Measurements from ENCODE around the gene RAB3IL1. TPM values are rescaled to one million over a fixed set of nuclear protein-coding genes. Genes with fewer than 3 reads are reported as not detected.

RAB3IL1 gene
- total and polyA plus RNA-seq, 8 donors: 0.58 to 13.3 (median 10.1) TPM; not detected in 1

DNA sequence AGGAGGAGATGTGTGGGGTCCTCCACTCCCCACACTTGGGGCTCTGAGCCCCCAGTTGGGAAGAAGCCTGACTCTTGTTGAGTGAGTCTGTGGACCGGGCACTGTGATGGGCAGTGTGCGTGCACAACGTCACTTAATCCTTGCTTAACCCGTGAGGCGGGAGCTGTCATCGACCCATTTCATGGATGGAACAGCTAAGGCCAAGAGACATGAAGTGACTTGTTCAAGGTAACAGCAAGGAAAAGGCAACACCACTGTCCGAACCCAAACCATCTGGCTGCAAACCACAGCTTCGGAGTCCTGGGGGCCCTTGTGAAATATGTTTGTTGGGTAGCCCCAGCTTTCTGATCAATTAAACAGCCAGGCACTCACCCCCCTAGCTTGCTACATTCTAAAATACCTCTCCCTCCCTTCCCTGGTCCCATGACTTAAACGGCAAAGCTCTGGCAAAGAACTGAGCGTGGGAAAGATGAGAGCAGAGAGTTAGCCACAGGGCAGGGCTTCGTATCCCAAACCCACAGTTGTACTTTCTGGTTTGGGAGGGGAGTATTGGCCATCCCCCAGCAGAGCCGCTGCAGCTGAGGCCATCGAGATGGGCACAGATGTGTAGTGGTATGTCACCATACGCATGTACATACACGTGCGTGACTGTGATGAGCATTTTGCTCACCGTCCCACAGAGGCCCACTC, 63.0 kb downstream of the RAB3IL1 start:
- intact Hi-C loops (cut with DNase I; ENCODE audit: low total_unique reads): no loop called here
- Histone ChIP-seq H3K27me3 (no peaks in the 10 kb centered on the region), H3K36me3 (peaks cover 0 to 71% (median 17%) of the 10 kb centered on the region in 4 donors), H3K4me1 (no peaks in the 10 kb centered on the region), H3K27ac (no peak overlapping the region), H3K4me3 (no peak overlapping the region), H3K9me3 (no peaks in the 10 kb centered on the region)
- TF ChIP-seq POLR2AphosphoS5 (IDR thresholded peaks at IDR 0.05) (no peak), POLR2A (IDR thresholded peaks at IDR 0.05) (no peak), EP300 (IDR thresholded peaks at IDR 0.05) (no peak)
- TF ChIP-seq, protein P1, sequence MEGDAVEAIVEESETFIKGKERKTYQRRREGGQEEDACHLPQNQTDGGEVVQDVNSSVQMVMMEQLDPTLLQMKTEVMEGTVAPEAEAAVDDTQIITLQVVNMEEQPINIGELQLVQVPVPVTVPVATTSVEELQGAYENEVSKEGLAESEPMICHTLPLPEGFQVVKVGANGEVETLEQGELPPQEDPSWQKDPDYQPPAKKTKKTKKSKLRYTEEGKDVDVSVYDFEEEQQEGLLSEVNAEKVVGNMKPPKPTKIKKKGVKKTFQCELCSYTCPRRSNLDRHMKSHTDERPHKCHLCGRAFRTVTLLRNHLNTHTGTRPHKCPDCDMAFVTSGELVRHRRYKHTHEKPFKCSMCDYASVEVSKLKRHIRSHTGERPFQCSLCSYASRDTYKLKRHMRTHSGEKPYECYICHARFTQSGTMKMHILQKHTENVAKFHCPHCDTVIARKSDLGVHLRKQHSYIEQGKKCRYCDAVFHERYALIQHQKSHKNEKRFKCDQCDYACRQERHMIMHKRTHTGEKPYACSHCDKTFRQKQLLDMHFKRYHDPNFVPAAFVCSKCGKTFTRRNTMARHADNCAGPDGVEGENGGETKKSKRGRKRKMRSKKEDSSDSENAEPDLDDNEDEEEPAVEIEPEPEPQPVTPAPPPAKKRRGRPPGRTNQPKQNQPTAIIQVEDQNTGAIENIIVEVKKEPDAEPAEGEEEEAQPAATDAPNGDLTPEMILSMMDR (IDR thresholded peaks at IDR 0.05): no peak
- WGBS, 5 donors: 89 to 94% (median 93%) methylated on average over 12 to 17 of the region's 17 CpGs
- no peak for DNase-seq

DNA sequence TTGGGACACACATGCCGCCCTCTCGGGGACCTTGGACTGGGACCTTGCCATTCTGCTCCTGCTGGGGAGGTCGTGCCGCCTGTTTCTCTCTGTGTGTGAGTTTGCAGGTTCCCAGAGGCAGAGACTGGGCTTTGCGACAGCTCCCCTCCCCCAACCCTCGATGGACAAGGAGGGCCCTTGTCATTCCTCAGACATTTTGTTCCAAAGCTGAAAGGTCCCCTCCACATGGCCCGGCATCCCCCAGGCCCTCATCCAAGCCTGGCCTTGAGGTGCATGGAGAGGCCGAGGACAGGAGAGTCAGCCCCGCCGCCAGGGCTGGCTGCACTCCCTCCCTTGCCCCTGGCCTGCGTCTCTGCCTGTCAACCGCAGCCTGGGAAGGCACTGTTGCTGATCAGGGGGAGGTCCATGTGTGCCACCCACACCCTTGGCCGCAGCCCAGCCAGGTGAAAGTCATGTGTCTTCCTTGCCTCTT, 63.6 kb downstream of the RAB3IL1 start:
- Histone ChIP-seq H3K27me3 (no peaks in the 10 kb centered on the region), H3K9me3 (no peaks in the 10 kb centered on the region), H3K4me3 (no peak overlapping the region), H3K27ac (no peak overlapping the region), H3K4me1 (no peaks in the 10 kb centered on the region), H3K36me3 (peaks cover 0 to 72% (median 19%) of the 10 kb centered on the region in 4 donors)
- intact Hi-C loops (cut with DNase I; ENCODE audit: low total_unique reads): no loop called here
- no peak for TF ChIP-seq EP300 (IDR thresholded peaks at IDR 0.05)
- TF ChIP-seq POLR2A (IDR thresholded peaks at IDR 0.05): no peak
- TF ChIP-seq, protein P1 (IDR thresholded peaks at IDR 0.05): no peak
- TF ChIP-seq POLR2AphosphoS5 (IDR thresholded peaks at IDR 0.05): no peak
- WGBS, 5 donors: 69 to 87% (median 80%) methylated on average over 10 to 13 of the region's 13 CpGs
- DNase-seq: no peak

DNA sequence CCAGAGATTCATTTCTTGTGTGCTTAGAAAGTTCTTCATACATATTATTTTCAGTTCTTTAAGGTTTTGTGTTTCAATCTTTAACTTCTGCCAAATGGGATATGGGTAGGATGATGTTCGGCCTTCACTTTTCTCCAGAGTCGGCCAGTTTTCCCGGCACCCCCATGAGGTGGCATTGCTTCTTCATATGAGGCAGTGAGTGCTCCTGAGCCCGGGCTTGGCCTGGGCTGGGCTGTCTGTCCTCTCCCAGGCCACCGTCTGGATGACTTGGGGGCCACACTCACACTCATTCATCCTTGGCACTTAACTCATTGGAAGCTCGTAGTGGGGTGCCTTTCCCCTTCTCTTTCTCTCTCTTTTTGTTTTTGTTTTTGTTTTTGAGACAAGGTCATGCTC, 65.5 kb downstream of the RAB3IL1 start:
- Histone ChIP-seq H3K27ac (no peak overlapping the region), H3K9me3 (no peaks in the 10 kb centered on the region), H3K4me1 (no peaks in the 10 kb centered on the region), H3K4me3 (no peak overlapping the region), H3K27me3 (no peaks in the 10 kb centered on the region), H3K36me3 (peaks cover 0 to 79% (median 20%) of the 10 kb centered on the region in 4 donors)
- WGBS, 5 donors: 87 to 91% (median 89%) methylated on average over 6 of the region's 6 CpGs
- no peak for TF ChIP-seq EP300 (IDR thresholded peaks at IDR 0.05)
- no peak for TF ChIP-seq POLR2A (IDR thresholded peaks at IDR 0.05)
- TF ChIP-seq, protein P1 (IDR thresholded peaks at IDR 0.05): no peak
- no peak for TF ChIP-seq POLR2AphosphoS5 (IDR thresholded peaks at IDR 0.05)
- DNase-seq: no peak
- intact Hi-C loops (cut with DNase I; ENCODE audit: low total_unique reads): no loop called here

DNA sequence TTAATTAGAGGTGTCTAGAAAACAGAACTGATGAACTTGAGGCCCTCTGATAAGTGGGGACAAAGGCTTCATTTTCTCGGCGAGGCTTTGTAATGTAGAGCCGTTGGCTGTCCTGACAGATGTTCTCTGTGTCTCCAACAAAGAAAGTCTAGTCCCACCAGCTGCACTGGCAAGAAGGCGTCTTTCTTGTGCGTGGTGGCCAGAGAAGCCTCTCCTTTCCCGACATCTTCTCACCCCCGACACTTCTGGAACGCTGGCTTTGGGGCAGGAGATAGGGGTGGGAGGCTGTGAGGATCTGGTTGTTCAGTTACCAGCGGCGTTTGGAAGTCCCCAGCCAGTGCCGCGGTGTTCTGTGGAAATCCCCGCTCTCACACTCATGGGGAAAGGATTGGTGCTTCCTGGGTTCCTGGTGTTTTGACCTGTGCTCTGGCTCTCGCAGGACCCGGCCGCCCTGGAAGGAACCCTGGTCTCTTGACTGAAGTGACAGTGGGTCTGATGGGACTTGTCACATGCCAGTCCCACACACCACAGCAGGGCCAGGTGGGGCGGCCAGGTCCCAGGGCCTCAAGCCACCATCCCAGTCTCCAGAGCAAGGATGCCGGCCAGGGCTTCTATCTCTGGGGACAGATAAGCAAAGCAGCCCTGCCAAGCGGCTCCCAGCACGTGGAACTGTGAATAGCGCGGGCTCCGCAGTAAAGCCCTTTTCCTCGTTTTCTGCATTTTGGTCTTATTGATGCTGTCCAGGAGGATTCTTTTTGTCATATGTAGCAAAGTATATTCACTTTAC, 66.1 kb downstream of the RAB3IL1 start:
- H3K4me3 ChIP-seq: no peak overlapping the region
- H3K4me1 ChIP-seq: no peaks in the 10 kb centered on the region
- H3K27ac ChIP-seq: peak overlapping the region in 1 of 5 donors; percentile 25
- TF ChIP-seq EP300 (IDR thresholded peaks at IDR 0.05): no peak
- no peak for TF ChIP-seq POLR2A (IDR thresholded peaks at IDR 0.05)
- TF ChIP-seq, protein P1 (IDR thresholded peaks at IDR 0.05): no peak
- TF ChIP-seq POLR2AphosphoS5 (IDR thresholded peaks at IDR 0.05): no peak
- no peaks in the 10 kb centered on the region for H3K27me3 ChIP-seq
- peaks cover 0 to 79% (median 19%) of the 10 kb centered on the region in 4 donors for H3K36me3 ChIP-seq
- WGBS, 5 donors: 79 to 86% (median 83%) methylated on average over 22 to 24 of the region's 24 CpGs
- intact Hi-C loops (cut with DNase I; ENCODE audit: low total_unique reads): no loop called here
- no peaks in the 10 kb centered on the region for H3K9me3 ChIP-seq
- DNase-seq: no peak

Data from stomach (tissue), 9 donors.